B cell (primary cell): ENCODE measurements around the gene CENPP. TPM values are rescaled to one million over a fixed set of nuclear protein-coding genes. Genes with fewer than 3 reads are reported as not detected.

Experiments
- ATAC-seq: fragments of 200-7000 bp; cut with Tn5 transposase; one replicate; pipeline ENCODE4 v1.10.0; 2021; ENCODE audit warnings: low read depth, mild to moderate bottlenecking, moderate number of reproducible peaks, moderate library complexity
- CTCF ChIA-PET: fragments of 350-600 bp; sonication (Branson Sonifier 250); formaldehyde crosslinking; loops from one replicate; lab custom pipeline; 2021; ENCODE audit warnings: antibody characterized with exemption, inconsistent platforms; lab: Charles Lee
- POLR2A ChIA-PET: fragments of 350-600 bp; sonication (Branson Sonifier 250); formaldehyde crosslinking; loops from one replicate; lab custom pipeline; 2021; ENCODE audit warnings: antibody characterized with exemption; lab: Charles Lee
- DNase-seq: peaks from one replicate; pipeline ENCODE4 v3.0.0; 2013
- H2AFZ ChIP-seq: 2 replicates; pipeline ENCODE4 v1.6.1; 2012; ENCODE audit warnings: mild to moderate bottlenecking, low read depth, low read length; ENCODE audit not compliant: insufficient read depth, poor library complexity, severe bottlenecking
- H3K27ac ChIP-seq, 2 donors: 1 replicate in 1 of 2; 2 replicates in 1 of 2; pipeline ENCODE4 v1.5.1; 2012 to 2013; ENCODE audit warnings: low read length in 2 of 2, mild to moderate bottlenecking in 2 of 2, moderate library complexity in 1 of 2
- H3K27me3 ChIP-seq, 4 experiments: fragments of 200-600 bp in 1 of 4; sonication (generic) in 1 of 4; replicated peaks in 1 of 4; 1 replicate in 2 of 4; 2 replicates in 2 of 4; pipeline versions ENCODE4 v1.6.1 to v1.7.0; 2013 to 2016; ENCODE audit warnings: low read length in 3 of 4, mild to moderate bottlenecking in 2 of 4, mixed read lengths in 1 of 4, moderate library complexity in 1 of 4; ENCODE audit not compliant: insufficient read depth in 4 of 4, control insufficient read depth in 3 of 4; ENCODE audit errors: control extremely low read depth in 1 of 4
- H3K36me3 ChIP-seq, 2 experiments: replicated peaks in 1 of 2; 1 replicate in 1 of 2; 2 replicates in 1 of 2; pipeline versions ENCODE4 v1.6.1 to v1.7.1; 2013; ENCODE audit warnings: low read length in 1 of 2; ENCODE audit not compliant: insufficient read depth in 2 of 2, control insufficient read depth in 1 of 2; ENCODE audit errors: control extremely low read depth in 1 of 2, extremely low read depth in 1 of 2
- H3K4me1 ChIP-seq, 2 donors: fragments of 200-600 bp in 1 of 2; sonication (generic) in 1 of 2; 1 replicate in 1 of 2; 2 replicates in 1 of 2; pipeline versions ENCODE4 v1.5.1 to v1.6.1; 2013 to 2017; ENCODE audit warnings: low read length in 2 of 2; ENCODE audit not compliant: control insufficient read depth in 2 of 2, insufficient read depth in 2 of 2
- H3K4me2 ChIP-seq: replicated peaks from 2 replicates; pipeline ENCODE3; 2012; ENCODE audit warnings: mild to moderate bottlenecking, low read depth, low read length; ENCODE audit not compliant: poor library complexity, severe bottlenecking
- H3K4me3 ChIP-seq, 5 experiments: fragments of 200-600 bp in 1 of 5; sonication (generic) in 1 of 5; 1 replicate in 3 of 5; 2 replicates in 2 of 5; pipeline versions ENCODE4 v1.5.1 to v1.7.0; 2011 to 2016; ENCODE audit warnings: low read length in 4 of 5, mild to moderate bottlenecking in 4 of 5, low read depth in 2 of 5, control low read depth in 1 of 5, moderate library complexity in 1 of 5; ENCODE audit not compliant: insufficient read depth in 1 of 5; ENCODE audit errors: control extremely low read depth in 1 of 5, extremely low read depth in 1 of 5
- H3K79me2 ChIP-seq: fragments of 200-600 bp; sonication (generic); one replicate; pipeline ENCODE4 v1.6.0; 2016; ENCODE audit warnings: low read length; ENCODE audit not compliant: control insufficient read depth, insufficient read depth
- H3K9ac ChIP-seq: fragments of 200-600 bp; sonication (generic); 2 replicates; pipeline ENCODE4 v1.6.1; 2017; ENCODE audit warnings: mild to moderate bottlenecking, low read length, moderate library complexity
- H3K9me3 ChIP-seq, 3 donors: one replicate each; pipeline versions ENCODE4 v1.6.1 to v1.7.1; 2013; ENCODE audit warnings: low read length in 2 of 3; ENCODE audit not compliant: control insufficient read depth in 2 of 3, insufficient read depth in 1 of 3; ENCODE audit errors: control extremely low read depth in 1 of 3
- H4K20me1 ChIP-seq: 2 replicates; pipeline ENCODE4 v1.6.0; 2012; ENCODE audit warnings: mild to moderate bottlenecking, low read length; ENCODE audit not compliant: insufficient read depth, control insufficient read depth, poor library complexity, severe bottlenecking
- H3K27ac Mint-ChIP-seq: one replicate; pipeline ENCODE4 v1.8.0; 2021; ENCODE audit warnings: mixed read lengths
- H3K27me3 Mint-ChIP-seq: one replicate; pipeline ENCODE4 v1.8.0; 2021; ENCODE audit warnings: mixed read lengths
- H3K4me1 Mint-ChIP-seq: one replicate; pipeline ENCODE4 v1.8.0; 2021; ENCODE audit warnings: mixed read lengths
- H3K4me3 Mint-ChIP-seq: one replicate; pipeline ENCODE4 v1.8.0; 2021; ENCODE audit warnings: mixed read lengths
- H3K9me3 Mint-ChIP-seq: one replicate; pipeline ENCODE4 v1.8.0; 2022; ENCODE audit warnings: mixed read lengths; ENCODE audit not compliant: insufficient read depth
- CTCF ChIP-seq: fragments of 200-600 bp; IDR thresholded peaks from one replicate; pipeline ENCODE4 v1.8.0; 2022; ENCODE audit warnings: antibody characterized with exemption, mild to moderate bottlenecking
- EZH2 ChIP-seq: IDR thresholded peaks from 2 replicates; pipeline ENCODE4 v1.6.1; 2012; ENCODE audit warnings: borderline replicate concordance, low read depth, mild to moderate bottlenecking, moderate library complexity, low read length; ENCODE audit not compliant: insufficient read depth, poor library complexity, severe bottlenecking
- WGBS: methylation state at CpG from one replicate; pipeline ENCODE4 v1.1.5; 2013; ENCODE audit warnings: missing lambda C conversion rate; ENCODE audit not compliant: insufficient coverage; 5-methylcytosine and 5-hydroxymethylcytosine counted together
- intact Hi-C: fragments of 100-400 bp; cut with micrococcal nuclease; formaldehyde crosslinking; loops from one replicate; pipeline ENCODE4 v1.10.0; 2022
- polyA plus RNA-seq: library from polyadenylated mRNA; depleted of rRNA; stranded (reverse); fragments of >200 nt; gene quantifications from 2 replicates; pipeline ENCODE4 v1.2.3, GENCODE V29; 2012
- total RNA-seq, 2 donors: library from RNA; stranded (reverse); fragments of 120-200 nt in 1 of 2; gene quantifications; 1 replicate in 1 of 2; 2 replicates in 1 of 2; pipeline versions ENCODE4 v1.2.3 to v1.2.4, GENCODE V29; 2013 to 2022

CENPP gene
- total and polyA plus RNA-seq, 2 donors (not counting 1 experiment from before 2014, with no cell fraction given), result 1.4 to 6.2 TPM

GRCh38 chr9:92605224-92605623 lies 279.5 kb downstream of the CENPP start:
- no peak overlapping the region for H3K27ac ChIP-seq
- H3K9me3 ChIP-seq, result peaks cover 0 to 25% (median 3%) of the 10 kb centered on the region in 3 donors
- H3K27me3 Mint-ChIP-seq, result no peaks in the 10 kb centered on the region
- no peak overlapping the region for H3K27ac Mint-ChIP-seq
- no peak for ATAC-seq
- no peak overlapping the region for H3K4me3 ChIP-seq
- intact Hi-C loops, result no loop called here
- CTCF ChIA-PET, result interaction anchor here (0.7 kb wide), 1 partner anchor 467 kb away, joined by 3 read pairs; no protein-coding TSS in a partner anchor
- H3K4me1 ChIP-seq, result no peaks in the 10 kb centered on the region
- no peaks in the 10 kb centered on the region for H4K20me1 ChIP-seq
- peaks cover 6% of the 10 kb centered on the region for H3K9me3 Mint-ChIP-seq
- H3K79me2 ChIP-seq, result no peaks in the 10 kb centered on the region
- POLR2A ChIA-PET, result no interaction called here
- H3K4me2 ChIP-seq, result no peak overlapping the region
- H3K27me3 ChIP-seq, result no peaks in the 10 kb centered on the region
- no peak overlapping the region for H2AFZ ChIP-seq
- no peak for DNase-seq
- WGBS, result 95% methylated on average over 4 of the region's 5 CpGs
- no peak for TF ChIP-seq CTCF
- TF ChIP-seq EZH2, result no peak
- no peak overlapping the region for H3K9ac ChIP-seq
- no peaks in the 10 kb centered on the region for H3K36me3 ChIP-seq
- H3K4me1 Mint-ChIP-seq, result no peaks in the 10 kb centered on the region
- H3K4me3 Mint-ChIP-seq, result no peak overlapping the region

GRCh38 chr9:92607088-92607487 lies 281.3 kb downstream of the CENPP start:
- Histone ChIP-seq H3K4me3 (no peak overlapping the region), H3K27ac (no peak overlapping the region), H3K9me3 (peaks cover 0 to 25% (median 3%) of the 10 kb centered on the region in 3 donors), H3K4me1 (no peaks in the 10 kb centered on the region), H3K27me3 (no peaks in the 10 kb centered on the region), H3K9ac (no peak overlapping the region), H4K20me1 (no peaks in the 10 kb centered on the region), H2AFZ (no peak overlapping the region), H3K79me2 (no peaks in the 10 kb centered on the region), H3K36me3 (peaks cover 0 to 5% of the 10 kb centered on the region in 2 experiments), H3K4me2 (no peak overlapping the region)
- H3K9me3 Mint-ChIP-seq, result peaks cover 6% of the 10 kb centered on the region
- H3K4me3 Mint-ChIP-seq, result no peak overlapping the region
- ChIA-PET POLR2A (no interaction called here), CTCF (no interaction called here)
- no peaks in the 10 kb centered on the region for H3K27me3 Mint-ChIP-seq
- intact Hi-C loops, result no loop called here
- no peak for ATAC-seq
- WGBS, result no CpG with 5 or more reads among the region's 2 CpGs
- no peak for DNase-seq
- H3K4me1 Mint-ChIP-seq, result no peaks in the 10 kb centered on the region
- no peak overlapping the region for H3K27ac Mint-ChIP-seq
- no peak for TF ChIP-seq CTCF
- no peak for TF ChIP-seq EZH2
